Activated CD8-positive, alpha-beta memory T cell treated with anti-CD3 and anti-CD28 coated beads for 48 hours (primary cell): Measurements from ENCODE around the gene RAI1.

Source experiments
- DNase-seq, 3 experiments: peaks; one replicate each; pipeline ENCODE4 v3.0.0-alpha.2; 2020; ENCODE audit warnings: low read depth in 2 of 3, low spot score in 2 of 3

The RAI1 gene

DNA sequence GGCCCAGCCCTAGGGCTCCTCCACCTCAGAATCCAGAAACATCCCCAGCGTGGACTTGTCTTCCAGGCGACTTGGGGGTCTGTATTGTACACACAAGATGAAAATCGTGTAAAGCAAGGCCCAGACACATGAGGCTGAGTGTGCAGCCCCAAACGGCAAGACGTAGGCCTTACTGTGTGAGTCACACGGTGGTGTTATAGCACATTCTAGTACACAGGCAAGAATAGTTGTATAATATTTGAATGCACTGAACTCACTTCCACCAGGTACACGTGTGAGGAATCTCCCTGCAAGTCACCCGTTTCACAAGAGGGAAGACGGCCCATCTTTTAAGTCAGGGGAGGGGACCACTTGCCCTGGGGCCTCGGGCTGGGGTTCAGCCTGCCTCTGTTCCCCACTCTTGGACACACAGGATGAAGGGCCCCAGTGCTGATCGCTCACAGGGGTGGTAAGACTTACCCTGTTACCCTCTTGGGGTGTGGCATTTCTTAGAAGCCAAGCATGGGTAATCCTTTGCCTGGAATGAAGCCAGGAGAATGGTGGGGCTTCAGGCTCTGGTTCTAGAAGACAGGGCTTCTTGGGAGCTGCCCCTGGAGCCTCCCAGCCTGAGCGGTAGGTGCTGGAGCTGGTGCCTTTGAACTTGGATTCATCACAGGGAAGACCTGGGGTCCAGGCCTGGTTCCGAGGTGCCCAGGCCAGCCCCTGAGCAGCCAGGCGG, 84.3 kb downstream of the RAI1 start:
- no peak for DNase-seq

DNA sequence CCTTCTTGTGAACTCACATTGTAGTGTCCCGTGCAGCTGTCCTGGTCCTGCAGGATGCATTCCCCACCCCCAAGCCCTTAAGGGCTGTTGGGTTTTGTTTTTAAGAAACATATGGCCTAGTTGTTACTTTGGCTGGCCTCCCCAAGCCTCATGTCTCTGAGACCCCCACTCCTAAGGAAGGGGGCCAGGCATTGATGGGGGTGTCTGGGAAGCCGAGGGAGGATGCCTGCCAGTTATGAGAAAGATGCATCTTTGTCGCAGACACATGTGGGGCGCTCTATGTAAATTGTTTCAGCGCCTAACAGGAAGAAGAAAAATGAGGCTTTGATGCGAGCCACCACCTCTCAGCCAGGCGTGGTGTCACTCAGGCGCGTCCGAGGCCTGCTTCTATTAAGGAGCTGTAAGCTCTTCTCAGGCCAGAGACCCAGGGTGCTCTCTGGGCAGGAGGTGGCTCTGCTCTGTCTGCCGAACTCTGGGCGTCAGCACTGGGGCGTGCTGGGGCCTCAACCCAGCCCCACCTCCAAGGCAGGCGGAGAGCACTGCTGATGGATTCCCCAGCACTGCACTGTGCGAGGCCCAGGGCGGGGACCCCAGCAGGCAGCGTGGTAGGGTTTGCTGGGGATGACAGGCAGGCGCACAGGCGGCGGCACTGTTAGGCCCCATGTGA, 85.0 kb downstream of the RAI1 start:
- DNase-seq: no peak

DNA sequence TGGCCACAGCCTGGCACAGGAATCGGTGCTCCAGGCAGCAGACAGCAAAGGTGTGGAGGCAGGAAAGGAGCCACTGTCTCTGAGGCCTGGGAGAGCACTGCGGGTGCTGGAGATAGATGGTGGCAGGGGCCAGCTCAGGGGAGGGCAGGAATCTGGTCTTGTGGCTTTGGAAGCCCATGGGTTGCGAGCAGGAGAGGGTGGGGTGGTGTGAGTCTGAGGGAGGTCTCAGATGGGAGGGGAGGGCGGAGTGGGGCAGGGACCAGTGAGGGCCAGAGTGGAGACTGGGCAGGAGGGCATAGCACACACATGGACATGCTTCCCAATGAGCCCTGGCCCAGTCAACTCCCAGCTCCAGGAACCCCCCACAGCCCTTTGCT, 85.5 kb downstream of the RAI1 start:
- DNase-seq: no peak

DNA sequence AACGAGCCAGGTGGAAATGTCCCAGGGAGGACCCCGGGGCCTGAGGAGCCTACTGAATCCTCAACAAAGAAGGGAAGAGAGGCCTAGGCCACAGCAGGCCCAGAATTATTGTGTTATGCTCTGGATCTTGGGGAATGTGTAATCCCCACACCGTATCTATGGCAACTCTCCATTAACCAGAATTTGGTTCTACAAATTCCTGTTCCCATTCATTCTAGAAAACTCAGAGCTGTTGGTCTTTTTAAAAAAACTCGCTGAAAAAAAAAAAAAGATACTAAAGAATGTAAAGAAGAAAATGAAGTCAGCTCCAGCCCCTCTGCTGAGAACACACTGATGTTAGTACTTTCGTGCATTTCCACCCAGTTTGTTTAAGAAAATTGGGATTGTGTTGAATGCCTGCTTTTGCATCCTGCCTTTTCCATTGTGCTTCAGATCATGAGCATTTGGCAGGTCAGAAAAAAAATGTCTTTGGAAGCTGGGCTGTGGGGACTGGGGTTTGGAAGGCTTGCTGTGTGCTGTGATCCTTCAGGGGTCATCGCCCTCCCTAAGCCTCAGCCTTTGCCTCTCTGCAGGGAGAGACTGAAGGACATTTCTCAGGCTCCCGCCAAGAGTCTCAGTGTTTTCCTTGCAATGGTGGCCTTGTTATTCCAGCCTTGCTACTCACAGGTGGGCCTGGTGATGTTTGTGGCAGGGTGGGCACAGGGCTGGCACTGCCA, 86.1 kb downstream of the RAI1 start:
- no peak for DNase-seq

DNA sequence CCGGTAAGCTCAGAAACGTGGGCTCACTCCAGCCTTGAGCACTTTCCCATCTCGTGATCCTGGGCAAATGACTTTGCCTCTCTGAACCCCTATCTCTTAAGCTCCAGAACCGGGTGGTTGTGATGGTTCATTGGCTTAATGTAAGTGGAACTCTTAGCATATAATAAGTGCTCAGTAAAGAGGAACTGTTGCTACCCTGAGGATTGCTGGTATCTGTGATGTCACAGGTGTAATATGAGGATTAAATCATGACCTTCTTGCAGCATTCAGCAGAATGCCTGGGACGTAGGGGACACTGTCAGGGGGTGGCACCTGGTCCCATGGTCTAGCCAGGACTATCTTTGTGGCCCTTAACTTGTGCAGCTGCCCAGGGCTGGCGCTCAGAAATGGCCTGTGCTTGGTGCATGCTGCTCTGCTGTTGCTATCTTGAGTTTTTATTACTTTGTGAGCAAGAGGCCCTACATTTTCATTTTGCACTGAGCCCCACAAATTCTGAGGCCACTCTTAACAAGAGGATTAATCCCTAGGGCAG, 86.7 kb downstream of the RAI1 start:
- DNase-seq: no peak

DNA sequence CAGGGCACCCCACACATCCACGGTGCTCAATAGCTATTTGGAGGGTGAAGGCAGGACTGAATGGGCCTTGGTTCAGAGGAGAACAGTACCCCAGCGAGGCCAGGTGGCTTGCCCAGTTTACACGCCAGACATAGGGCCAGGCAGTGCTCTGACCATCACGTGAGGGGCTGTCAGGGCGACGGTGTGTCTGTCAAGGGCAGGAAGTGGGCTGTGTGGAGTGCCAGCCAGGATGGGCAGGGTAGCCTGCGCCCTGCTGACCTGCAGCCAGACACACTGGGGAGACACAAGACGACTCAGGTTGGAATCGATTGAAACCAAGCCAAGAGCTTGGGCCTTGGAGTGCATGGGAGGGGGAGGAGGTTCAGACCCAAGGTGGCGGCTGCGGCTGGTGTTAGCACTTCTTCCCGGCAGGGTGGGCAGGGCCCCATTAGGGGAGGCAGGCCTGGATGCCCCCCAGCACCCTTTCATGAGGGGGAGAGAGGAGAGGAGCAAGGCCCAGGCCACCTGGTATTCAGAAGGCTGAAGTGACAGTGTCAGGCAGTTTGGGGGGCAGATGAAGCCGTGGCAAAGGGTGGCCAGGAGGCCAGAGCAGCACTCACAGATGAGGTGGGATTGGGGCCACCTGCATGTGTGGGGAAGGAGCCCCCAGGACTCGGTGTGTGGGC, 87.3 kb downstream of the RAI1 start:
- DNase-seq: no peak

DNA sequence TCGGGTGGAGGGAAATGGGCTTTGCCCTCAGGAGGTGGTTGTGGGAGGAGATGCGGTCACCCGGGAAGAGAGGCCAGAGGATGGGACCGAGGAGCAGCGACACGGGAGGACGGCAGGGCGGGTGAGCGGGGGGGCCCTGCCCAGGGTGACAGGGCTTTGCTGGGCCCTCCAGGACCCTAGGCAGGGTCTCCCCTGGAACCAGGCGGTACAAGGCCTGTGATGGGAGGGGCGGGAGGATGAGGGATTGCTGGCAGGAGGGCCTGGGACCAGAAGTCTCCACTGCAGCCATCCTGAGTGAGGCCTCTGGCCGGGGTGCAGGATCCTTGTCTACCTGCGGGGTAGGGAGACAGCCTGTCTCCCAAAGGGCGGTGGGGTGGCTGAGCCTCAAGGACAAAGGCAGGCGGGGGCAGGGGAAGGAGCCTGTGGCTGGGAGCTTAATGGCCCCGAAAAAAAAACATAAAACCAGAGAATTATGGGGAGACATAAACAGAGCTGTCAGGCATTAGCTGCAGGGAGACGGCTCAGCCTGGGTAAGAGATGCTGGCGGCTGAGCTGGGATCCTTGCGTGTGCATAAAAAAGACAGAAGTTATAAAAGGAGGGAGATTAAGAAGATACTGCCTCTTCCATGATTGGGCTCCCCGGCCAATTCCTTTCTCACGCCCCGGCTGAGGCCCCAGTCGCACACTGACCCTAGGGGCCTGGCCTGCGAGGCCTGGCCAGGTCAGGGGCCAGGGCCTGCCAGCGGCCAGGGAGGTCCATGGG, 88.8 kb downstream of the RAI1 start:
- no peak for DNase-seq

DNA sequence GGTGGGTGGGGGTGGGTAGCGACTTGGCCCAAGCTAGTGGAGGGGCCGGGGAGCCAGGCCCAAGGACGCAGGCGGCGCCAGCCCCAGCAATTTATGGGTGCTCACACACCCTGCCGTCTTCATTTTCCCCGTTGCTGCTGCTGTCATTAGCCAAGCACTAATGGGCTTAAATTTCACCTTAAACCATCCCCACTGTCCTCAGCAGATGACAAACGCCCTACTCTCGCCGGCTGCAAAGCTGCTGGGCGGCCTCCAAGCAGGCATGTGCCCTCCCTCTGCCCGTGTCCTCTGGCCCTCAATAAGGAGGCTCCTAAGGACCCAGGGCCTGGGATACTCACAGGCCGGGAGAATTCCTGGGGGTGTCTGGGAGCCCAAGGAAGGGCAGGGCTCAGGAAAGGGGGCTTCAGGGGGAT, 89.4 kb downstream of the RAI1 start:
- DNase-seq: no peak

DNA sequence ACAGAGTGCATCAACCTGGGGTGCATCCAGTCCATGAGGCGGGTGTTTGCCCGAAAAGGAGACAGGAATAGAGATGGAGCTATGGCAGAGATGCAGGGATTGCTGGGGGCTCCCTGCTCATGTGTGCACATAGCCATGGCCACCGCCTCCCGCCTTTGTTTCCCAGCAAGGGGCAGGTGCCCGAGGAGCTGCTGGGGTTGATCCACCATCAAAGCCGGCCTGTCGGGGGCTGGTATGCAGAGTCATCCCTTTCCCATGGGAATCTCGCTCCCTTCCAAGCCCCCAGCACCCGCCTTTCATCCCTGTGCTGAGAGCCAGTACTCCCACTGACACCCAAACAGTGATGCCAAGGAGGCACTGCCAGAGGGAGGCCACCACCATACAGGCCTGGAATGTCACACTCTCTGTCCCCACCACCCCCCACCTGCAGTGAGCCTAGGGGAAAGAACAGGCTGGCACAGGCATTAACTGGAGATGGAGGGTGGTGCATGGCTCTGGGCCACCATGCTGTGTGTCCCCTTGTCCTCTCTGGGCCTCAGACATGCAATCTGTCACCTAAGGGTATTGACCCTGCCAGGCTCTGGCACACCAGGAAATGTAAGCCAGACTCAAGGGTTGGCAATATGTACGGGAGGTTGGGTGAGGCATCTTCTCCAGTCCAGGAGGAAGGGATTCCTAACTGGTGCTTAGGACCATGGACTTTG, 90.4 kb downstream of the RAI1 start:
- no peak for DNase-seq

DNA sequence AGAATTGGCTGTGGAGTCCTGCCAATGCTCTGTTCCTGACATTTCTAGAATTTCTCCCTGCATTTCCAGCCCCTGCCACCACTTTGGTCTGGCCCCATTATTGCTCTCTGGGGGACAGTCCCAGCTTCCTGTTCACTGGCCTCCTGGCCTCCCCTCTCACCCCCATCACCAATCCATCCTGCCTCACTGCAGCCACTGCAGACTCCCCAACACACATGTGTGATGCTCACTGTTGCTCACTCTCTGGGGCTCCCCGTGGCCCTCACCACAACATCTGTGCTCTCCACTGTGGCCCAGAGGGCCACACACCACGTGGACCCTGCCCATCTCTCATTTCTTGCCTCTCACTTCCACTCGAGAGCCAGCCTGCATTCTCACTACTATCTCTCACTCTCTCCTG, 91.0 kb downstream of the RAI1 start:
- DNase-seq: no peak

DNA sequence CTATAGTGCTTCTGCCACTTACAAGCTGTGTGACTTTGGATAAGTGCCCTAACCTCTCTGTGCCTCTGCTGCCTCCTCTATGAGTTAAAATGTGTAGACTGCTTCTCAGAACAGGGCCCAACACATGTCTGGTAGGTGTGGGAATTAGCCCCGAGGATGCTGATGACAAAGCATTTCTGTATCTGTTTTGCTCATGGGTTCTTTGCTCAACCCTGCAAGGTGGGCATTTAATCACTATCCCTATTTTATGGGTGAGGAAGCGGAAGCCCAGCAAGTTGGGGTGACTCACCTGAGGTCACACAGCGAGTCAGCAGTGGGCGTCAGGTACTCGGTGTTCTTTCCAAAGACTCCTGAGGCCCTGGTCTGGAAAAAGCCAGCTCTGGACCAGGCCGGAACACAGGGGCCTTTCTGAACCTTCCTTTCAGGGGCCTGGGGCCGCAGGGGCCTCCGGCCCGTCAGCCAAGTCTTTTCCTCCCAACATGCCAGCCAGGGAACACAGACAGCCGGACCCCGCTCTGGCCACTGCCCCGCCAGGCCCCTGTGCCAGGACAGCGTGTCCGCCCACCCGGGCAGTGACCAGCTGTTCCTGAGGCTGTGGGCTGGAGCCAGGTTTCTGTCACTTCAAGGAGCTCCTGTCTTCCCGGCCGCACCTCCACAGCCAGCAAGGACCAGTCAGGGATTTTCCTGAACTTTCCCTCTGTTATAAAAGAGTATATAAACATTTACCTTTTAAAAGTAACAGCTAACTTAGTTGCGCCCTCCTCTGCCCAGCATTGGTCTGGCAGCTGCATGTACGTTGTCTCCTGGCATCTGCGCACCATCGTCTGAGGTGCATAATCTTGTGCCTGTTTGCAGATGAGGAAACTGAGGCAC, 93.0 kb downstream of the RAI1 start:
- no peak for DNase-seq

DNA sequence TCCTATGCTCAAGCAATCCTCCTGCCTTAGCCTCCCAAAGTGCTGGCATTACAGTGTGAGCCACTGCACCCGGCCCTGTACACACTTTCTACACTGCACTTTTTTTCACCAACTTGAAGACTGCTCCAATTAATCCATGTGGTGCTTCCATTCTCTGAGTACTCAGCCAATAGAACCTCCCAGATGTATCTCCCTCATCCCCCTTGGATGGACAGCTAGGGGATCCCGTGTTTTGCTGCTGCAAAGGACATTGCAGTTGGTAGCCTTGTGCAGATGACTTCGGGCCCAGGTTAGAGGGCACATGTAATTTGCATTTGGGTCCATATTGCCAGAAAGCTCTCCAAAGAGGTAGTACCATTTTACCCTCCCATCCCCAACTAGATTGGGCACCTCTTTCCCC, 95.6 kb downstream of the RAI1 start:
- no peak for DNase-seq

DNA sequence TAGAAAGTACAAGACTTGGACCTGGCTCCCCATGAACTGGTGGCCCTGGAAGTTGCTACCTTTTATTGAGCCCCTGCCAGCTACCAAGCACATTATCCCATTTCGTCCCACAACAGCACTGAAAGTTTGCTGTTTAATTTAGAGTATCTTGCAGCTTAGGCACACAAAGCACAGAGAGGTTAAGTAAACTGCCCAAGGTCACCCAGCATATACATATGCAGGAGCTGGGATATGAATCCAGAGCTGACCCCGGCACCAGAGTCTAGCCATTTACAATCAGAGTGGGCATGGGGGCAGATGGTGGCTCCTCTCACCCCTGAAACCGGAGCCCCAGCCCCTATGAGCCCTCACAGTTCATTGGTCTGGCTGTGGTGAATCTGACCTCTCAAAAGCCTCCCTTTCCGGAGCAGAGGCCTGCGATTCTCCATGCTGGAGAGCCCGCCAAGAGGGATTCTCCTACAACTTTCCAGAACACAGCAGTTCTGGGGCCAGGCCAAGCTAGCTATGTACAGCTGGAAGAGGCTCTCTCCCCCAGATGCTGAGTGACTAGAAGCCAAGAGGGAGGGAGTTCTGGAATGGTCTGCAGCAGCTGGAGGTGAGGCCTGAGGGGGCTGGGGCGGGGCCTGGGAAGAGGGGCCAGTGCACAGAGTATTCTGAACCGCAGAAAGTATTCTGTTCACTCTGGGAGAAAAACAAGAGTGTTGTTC, 97.2 kb downstream of the RAI1 start:
- no peak for DNase-seq

DNA sequence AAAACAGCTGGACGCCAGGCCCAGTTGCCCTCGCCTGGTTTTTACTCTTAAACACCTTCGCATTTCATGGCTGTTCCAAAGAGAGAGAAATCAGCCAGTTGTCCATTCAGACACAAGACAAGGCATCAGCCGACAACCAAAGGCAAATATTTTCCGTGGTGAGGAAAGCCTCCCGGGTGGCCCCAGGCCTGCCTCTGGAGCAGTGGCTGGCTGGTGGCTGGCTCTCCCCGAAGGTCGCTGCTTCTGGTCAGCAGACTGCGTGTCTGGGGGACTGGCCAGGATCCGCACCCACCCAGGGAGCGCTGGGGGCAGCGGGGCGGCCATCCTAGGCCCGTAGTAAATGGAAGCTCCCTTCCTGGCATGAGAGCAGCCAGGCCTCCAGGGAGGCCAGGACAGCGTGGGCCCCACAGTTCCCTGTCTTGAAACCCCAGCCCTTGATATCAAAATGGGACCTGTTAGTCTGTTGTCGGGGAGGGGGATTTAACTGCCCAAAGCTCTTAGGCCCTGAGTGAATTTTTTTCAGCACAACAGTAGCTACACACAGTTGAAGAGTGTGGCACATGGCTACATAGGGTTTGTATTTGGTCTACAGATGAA, 97.9 kb downstream of the RAI1 start:
- DNase-seq: no peak

DNA sequence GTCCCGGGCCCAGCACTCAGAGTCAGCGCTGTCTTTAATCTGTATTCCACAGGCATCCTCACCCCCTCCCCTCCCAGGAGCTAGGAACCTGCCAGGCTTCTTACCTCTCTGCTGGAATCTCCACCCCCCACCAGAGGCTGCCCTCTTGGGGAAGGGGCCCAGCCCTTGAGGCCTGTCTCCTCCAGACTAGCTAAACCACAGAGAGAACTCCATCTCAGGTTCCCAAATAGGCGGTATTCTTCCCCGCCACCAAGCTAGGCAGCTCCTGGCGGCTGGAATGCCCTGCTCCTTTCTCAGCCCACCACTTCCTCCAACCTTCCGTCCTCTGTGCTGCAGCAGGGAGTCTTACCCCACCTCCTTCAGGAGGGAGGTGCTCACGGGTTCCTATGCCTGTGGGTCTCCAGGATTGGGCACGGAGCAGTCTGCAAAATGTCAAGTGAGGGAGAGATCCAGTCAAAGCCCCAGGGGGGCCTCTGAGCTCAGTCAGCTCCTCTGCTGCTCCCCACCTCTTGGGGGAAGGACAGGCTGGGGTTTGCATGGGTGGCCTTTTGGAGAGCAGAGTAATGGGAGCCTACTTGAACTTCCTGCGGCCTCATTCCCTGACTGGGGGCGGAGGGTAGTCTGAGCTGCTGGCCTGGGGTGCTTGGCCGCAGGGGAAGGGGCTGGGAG, 99.8 kb downstream of the RAI1 start:
- no peak for DNase-seq

DNA sequence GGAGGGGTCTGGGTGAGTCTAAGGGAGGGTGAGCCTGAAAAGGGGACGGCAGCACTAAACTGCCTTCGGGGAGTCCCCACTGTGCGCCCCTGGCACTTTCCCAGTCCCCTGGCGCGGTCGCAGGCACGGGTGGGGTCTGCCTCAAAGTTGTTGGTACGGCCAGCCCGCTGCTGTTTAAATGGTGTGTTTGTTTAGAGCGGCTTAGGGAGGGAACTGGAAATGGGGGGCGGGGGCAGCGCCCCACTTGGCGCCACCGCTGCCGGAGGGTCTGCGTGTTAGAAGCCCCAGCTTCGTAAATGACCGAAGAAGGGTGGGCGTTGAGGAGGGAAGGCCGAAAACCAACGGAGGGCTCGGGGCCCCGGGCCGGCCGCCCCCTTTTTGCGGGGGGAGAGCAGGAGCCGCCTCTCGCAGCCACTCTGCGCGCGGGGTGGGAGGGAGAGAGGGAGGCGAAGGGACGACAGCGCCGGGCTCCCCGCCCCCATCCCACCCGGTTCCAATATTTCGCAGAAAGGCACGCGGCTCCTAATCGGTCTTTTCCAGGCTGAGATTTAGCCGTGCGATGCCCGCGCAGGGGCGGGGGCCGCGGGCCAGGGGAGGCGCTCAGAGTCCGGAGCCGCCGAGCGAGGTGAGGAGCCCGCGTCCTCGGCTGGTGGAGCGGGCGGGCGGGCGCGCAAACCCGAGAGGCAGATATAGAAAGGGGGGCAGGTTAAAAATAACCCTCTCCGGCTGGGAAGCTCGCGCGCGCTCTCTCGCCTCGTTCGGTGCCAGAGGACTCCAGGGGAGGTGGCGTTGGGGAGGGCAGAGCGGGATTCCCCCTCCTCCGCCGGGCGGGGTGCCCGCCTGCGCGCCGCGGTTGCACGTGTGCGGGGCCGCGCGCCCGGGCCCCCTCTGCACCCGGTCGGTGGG, 100.6 kb downstream of the RAI1 start:
- DNase-seq: no peak
